ENCODE results near the gene EIF3I.

DNA sequence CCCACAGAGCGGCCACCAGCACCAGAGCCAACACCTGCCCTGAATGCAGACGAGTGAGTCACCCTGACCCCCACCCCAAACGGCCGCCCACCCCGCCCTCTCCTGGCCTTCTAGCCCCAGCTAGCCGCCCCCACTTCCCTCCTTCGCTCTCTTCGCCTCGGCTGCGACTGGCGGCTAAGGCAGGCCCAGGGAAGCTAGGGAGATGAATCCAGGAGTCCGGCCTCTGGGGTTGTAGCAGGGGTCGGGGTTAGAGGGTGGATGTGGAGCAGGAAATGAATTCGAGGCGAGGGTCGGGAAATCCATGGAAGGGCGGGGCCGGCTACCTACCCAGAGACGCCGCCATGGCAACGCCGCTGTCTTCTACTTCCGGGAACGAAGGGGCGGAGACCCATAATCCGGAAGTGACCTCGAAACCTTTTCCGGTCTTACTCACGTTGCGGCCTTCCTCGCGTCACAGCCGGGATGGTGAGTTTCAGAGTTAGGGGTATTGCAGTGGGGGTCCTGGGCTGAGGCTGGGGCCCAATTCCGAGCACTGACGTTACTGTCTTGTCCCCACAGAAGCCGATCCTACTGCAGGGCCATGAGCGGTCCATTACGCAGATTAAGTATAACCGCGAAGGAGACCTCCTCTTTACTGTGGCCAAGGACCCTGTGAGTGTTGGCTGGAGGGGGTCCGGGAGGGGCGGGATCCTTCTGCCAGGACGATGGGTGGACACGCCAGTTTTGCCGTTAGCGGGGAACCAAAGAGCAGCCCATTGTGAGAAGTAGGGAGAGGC is at the start of gene EIF3I, which contains the start of gene TMEM234:
- TF ChIP-seq, protein P1, sequence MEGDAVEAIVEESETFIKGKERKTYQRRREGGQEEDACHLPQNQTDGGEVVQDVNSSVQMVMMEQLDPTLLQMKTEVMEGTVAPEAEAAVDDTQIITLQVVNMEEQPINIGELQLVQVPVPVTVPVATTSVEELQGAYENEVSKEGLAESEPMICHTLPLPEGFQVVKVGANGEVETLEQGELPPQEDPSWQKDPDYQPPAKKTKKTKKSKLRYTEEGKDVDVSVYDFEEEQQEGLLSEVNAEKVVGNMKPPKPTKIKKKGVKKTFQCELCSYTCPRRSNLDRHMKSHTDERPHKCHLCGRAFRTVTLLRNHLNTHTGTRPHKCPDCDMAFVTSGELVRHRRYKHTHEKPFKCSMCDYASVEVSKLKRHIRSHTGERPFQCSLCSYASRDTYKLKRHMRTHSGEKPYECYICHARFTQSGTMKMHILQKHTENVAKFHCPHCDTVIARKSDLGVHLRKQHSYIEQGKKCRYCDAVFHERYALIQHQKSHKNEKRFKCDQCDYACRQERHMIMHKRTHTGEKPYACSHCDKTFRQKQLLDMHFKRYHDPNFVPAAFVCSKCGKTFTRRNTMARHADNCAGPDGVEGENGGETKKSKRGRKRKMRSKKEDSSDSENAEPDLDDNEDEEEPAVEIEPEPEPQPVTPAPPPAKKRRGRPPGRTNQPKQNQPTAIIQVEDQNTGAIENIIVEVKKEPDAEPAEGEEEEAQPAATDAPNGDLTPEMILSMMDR (IDR thresholded peaks at IDR 0.05), result no peak
- peak; percentile 72 to 80 for TF ChIP-seq POLR2A (IDR thresholded peaks at IDR 0.05)

Data from tibial nerve (tissue), 3 donors.